Measurements from ENCODE around the gene SEPTIN7. TPM values are rescaled to one million over a fixed set of nuclear protein-coding genes. Genes with fewer than 3 reads are reported as not detected.

SEPTIN7 gene
- total and polyA plus RNA-seq, 2 of the 13 experiments (the other 11 are each of a cell fraction or from before 2014, with no cell fraction given), result 103 to 129 TPM

GRCh38 chr7:35785250-35785649, 15.6 kb upstream of the SEPTIN7 start:
- ChIA-PET CTCF (ENCODE audit: low intra/inter-chr PET ratio, low total read pairs) (no interaction called here), POLR2A (no interaction called here)
- Histone ChIP-seq H3K79me2 (ENCODE audit: insufficient read depth, low read length) (no peaks in the 10 kb centered on the region), H3K27me3 (ENCODE audit: control insufficient read depth in 1 of 2, insufficient read depth in 2 of 2, low read length in 2 of 2) (no peaks in the 10 kb centered on the region), H3K4me2 (ENCODE audit: low read depth, low read length) (no peak overlapping the region), H3K4me1 (ENCODE audit: insufficient read depth, low read length) (peaks cover 28% of the 10 kb centered on the region), H4K20me1 (ENCODE audit: insufficient read depth, low read length) (no peaks in the 10 kb centered on the region), H3K27ac (ENCODE audit: extremely low read length, insufficient read depth, low read length) (no peak overlapping the region), H3K4me3 (replicated peaks in 1 of 3; ENCODE audit: insufficient read depth in 1 of 3, low read depth in 2 of 3, low read length in 3 of 3) (no peak overlapping the region), H3K9ac (ENCODE audit: insufficient read depth, low read depth, low read length) (no peak overlapping the region), H2AFZ (ENCODE audit: low read length) (no peak overlapping the region), H3K9me3 (ENCODE audit: low read length) (no peaks in the 10 kb centered on the region), H3K36me3 (replicated peaks in 1 of 2; ENCODE audit: control insufficient read depth in 1 of 2, insufficient read depth in 2 of 2, low read length in 2 of 2) (no peaks in the 10 kb centered on the region)
- in situ Hi-C loops (cut with HindIII; ENCODE audit: extremely low pct_ligation_motif_present, low pct_unique_long_range_greater_than_20kb), result no loop called here
- intact Hi-C loops (cut with micrococcal nuclease; ENCODE audit: unreplicated experiment), result no loop called here
- BruUV-seq (replicated peaks), result no TSS peak
- FAIRE-seq, result no peak
- TF ChIP-seq IKZF1 (IDR thresholded peaks at IDR 0.05) (no peak), SMAD9 (CRISPR knock-in tag; IDR thresholded peaks at IDR 0.05) (no peak), ZFX (CRISPR knock-in tag; IDR thresholded peaks at IDR 0.05; ENCODE audit: low read depth) (no peak), ZBTB39 (CRISPR knock-in tag; IDR thresholded peaks at IDR 0.05) (no peak), GMEB2 (CRISPR knock-in tag; IDR thresholded peaks at IDR 0.05; ENCODE audit: low read depth) (no peak), KDM2A (CRISPR knock-in tag; IDR thresholded peaks at IDR 0.05; ENCODE audit: borderline replicate concordance, low read depth) (no peak), ARID2 (CRISPR knock-in tag; IDR thresholded peaks at IDR 0.05; ENCODE audit: borderline replicate concordance) (no peak), NFE2L1 (CRISPR knock-in tag; IDR thresholded peaks at IDR 0.05; ENCODE audit: borderline replicate concordance) (no peak), TCF12 (IDR thresholded peaks at IDR 0.05) (no peak), TCF12 (CRISPR knock-in tag; IDR thresholded peaks at IDR 0.05) (no peak), EHMT2 (IDR thresholded peaks at IDR 0.05; ENCODE audit: borderline replicate concordance, low read depth, low read length) (no peak), ZNF609 (CRISPR knock-in tag; IDR thresholded peaks at IDR 0.05; ENCODE audit: borderline replicate concordance) (no peak), MLLT10 (CRISPR knock-in tag; IDR thresholded peaks at IDR 0.05) (no peak), DMAP1 (CRISPR knock-in tag; IDR thresholded peaks at IDR 0.05) (no peak), PBX3 (CRISPR knock-in tag; IDR thresholded peaks at IDR 0.05; ENCODE audit: borderline replicate concordance) (no peak)
- no peak for DNase-seq (ENCODE audit: low spot score)
- 54% methylated on average over 2 of the region's 2 CpGs for WGBS (ENCODE audit: low lambda C conversion rate)
- no peak for ATAC-seq

Measured in HepG2 (cell line).